WTC11 (cell line): ENCODE measurements around the gene XKR3. TPM values are rescaled to one million over a fixed set of nuclear protein-coding genes. Genes with fewer than 3 reads are reported as not detected.

Experiments used
- ATAC-seq: fragments of 200-7000 bp; cut with Tn5 transposase; 2 replicates; pipeline ENCODE4 v1.10.0; 2021; ENCODE audit warnings: mild to moderate bottlenecking, moderate library complexity
- CTCF ChIA-PET: fragments of 300-600 bp; sonication (Branson Sonifier 250); formaldehyde crosslinking; loops from one replicate; lab custom pipeline; 2021; ENCODE audit warnings: antibody characterized with exemption; lab: Charles Lee
- POLR2A ChIA-PET: fragments of 350-600 bp; sonication (Branson Sonifier 250); formaldehyde crosslinking; loops from one replicate; lab custom pipeline; 2021; ENCODE audit warnings: antibody characterized with exemption; lab: Charles Lee
- DNase-seq: peaks from one replicate; pipeline ENCODE4 v3.0.0; 2021; ENCODE audit warnings: low spot score
- H3K27ac Mint-ChIP-seq: 2 replicates; pipeline ENCODE4 v1.8.0; 2021; ENCODE audit warnings: mixed read lengths
- H3K27me3 Mint-ChIP-seq: 2 replicates; pipeline ENCODE4 v1.8.0; 2021; ENCODE audit warnings: low read depth, mild to moderate bottlenecking, moderate library complexity, mixed read lengths
- H3K36me3 Mint-ChIP-seq: 2 replicates; pipeline ENCODE4 v1.8.0; 2021; ENCODE audit warnings: mixed read lengths
- H3K4me1 Mint-ChIP-seq: 2 replicates; pipeline ENCODE4 v1.8.0; 2022; ENCODE audit warnings: mixed read lengths
- H3K4me3 Mint-ChIP-seq: 2 replicates; pipeline ENCODE4 v1.8.0; 2021; ENCODE audit warnings: mild to moderate bottlenecking, moderate library complexity, mixed read lengths
- H3K9me3 Mint-ChIP-seq: 2 replicates; pipeline ENCODE4 v1.8.0; 2021; ENCODE audit warnings: mixed read lengths
- CREB1 ChIP-seq: sonication (generic); formaldehyde crosslinking; IDR thresholded peaks from 2 replicates; pipeline ENCODE4 v1.8.0; 2023; ENCODE audit warnings: mild to moderate bottlenecking, missing genetic modification reagents
- E2F4 ChIP-seq: sonication (generic); formaldehyde crosslinking; IDR thresholded peaks from 2 replicates; pipeline ENCODE4 v1.8.1; 2022; ENCODE audit warnings: low read depth, mild to moderate bottlenecking, moderate library complexity, missing genetic modification reagents, borderline replicate concordance
- ETV6 ChIP-seq: sonication (generic); formaldehyde crosslinking; IDR thresholded peaks from 2 replicates; pipeline ENCODE4 v1.8.1; 2022; ENCODE audit warnings: mild to moderate bottlenecking, missing genetic modification reagents
- IRF2 ChIP-seq: sonication (generic); formaldehyde crosslinking; IDR thresholded peaks from 2 replicates; pipeline ENCODE4 v1.8.0; 2022; ENCODE audit warnings: low read depth, missing genetic modification reagents, borderline replicate concordance
- KAT7 ChIP-seq: sonication (generic); formaldehyde crosslinking; IDR thresholded peaks from 2 replicates; pipeline ENCODE4 v1.8.1; 2023; ENCODE audit warnings: missing genetic modification reagents, mild to moderate bottlenecking, borderline replicate concordance
- MLX ChIP-seq: sonication (generic); formaldehyde crosslinking; IDR thresholded peaks from 2 replicates; pipeline ENCODE4 v1.8.1; 2023; ENCODE audit warnings: mild to moderate bottlenecking, missing genetic modification reagents, moderate library complexity
- MXD4 ChIP-seq: fragments of 250-450 bp; sonication (Bioruptor Pico); IDR thresholded peaks from 2 replicates; pipeline ENCODE4 v1.8.0; 2021; ENCODE audit warnings: mild to moderate bottlenecking, moderate library complexity, borderline replicate concordance
- NFATC4 ChIP-seq: fragments of 250-450 bp; sonication (Bioruptor Pico); IDR thresholded peaks from 2 replicates; pipeline ENCODE4 v1.9.0; 2021; ENCODE audit warnings: mild to moderate bottlenecking
- PREB ChIP-seq: sonication (generic); formaldehyde crosslinking; IDR thresholded peaks from 2 replicates; pipeline ENCODE4 v1.8.1; 2022; ENCODE audit warnings: mild to moderate bottlenecking, missing genetic modification reagents, moderate library complexity, borderline replicate concordance
- SP1 ChIP-seq: sonication (generic); formaldehyde crosslinking; conservative IDR thresholded peaks from 2 replicates; pipeline ENCODE4 v1.8.1; 2022; ENCODE audit warnings: missing genetic modification reagents
- TEAD1 ChIP-seq: sonication (generic); formaldehyde crosslinking; IDR thresholded peaks from 2 replicates; pipeline ENCODE4 v1.8.0; 2022; ENCODE audit warnings: mild to moderate bottlenecking, missing genetic modification reagents
- TEAD4 ChIP-seq: sonication (generic); formaldehyde crosslinking; IDR thresholded peaks from 2 replicates; pipeline ENCODE4 v1.8.0; 2022; ENCODE audit warnings: mild to moderate bottlenecking, missing genetic modification reagents
- ZNF138 ChIP-seq: sonication (generic); formaldehyde crosslinking; conservative IDR thresholded peaks from 2 replicates; pipeline ENCODE4 v1.8.1; 2022; ENCODE audit warnings: mild to moderate bottlenecking, moderate library complexity, missing genetic modification reagents
- ZNF396 ChIP-seq: fragments of 250-450 bp; sonication (Bioruptor Pico); IDR thresholded peaks from 2 replicates; pipeline ENCODE4 v1.8.0; 2021; ENCODE audit warnings: mild to moderate bottlenecking, moderate library complexity, borderline replicate concordance
- ZNF671 ChIP-seq: fragments of 250-450 bp; sonication (Bioruptor Pico); IDR thresholded peaks from 2 replicates; pipeline ENCODE4 v1.8.0; 2021; ENCODE audit warnings: mild to moderate bottlenecking
- total RNA-seq: library from RNA; stranded (reverse); gene quantifications from 3 replicates; pipeline ENCODE4 v1.2.3, GENCODE V29; 2021
- TF ChIP-seq, protein P1 (sequence below): sonication (generic); formaldehyde crosslinking; IDR thresholded peaks from 2 replicates; pipeline ENCODE4 v1.8.0; 2022; ENCODE audit warnings: mild to moderate bottlenecking, missing genetic modification reagents
- TF ChIP-seq, protein P2 (sequence below): sonication (generic); formaldehyde crosslinking; IDR thresholded peaks from 2 replicates; pipeline ENCODE4 v1.8.0; 2023; ENCODE audit warnings: missing genetic modification reagents
- TF ChIP-seq, protein P3 (sequence below): sonication (generic); formaldehyde crosslinking; IDR thresholded peaks from 2 replicates; pipeline ENCODE4 v1.8.0; 2023; ENCODE audit warnings: mild to moderate bottlenecking, missing genetic modification reagents
- TF ChIP-seq, protein P4 (sequence below): fragments of 200-600 bp; IDR thresholded peaks from 2 replicates; pipeline ENCODE4 v1.8.0; 2022; ENCODE audit warnings: antibody characterized with exemption

The XKR3 gene
- total RNA-seq, 1 experiment from 2014 or later = not detected

DNA sequence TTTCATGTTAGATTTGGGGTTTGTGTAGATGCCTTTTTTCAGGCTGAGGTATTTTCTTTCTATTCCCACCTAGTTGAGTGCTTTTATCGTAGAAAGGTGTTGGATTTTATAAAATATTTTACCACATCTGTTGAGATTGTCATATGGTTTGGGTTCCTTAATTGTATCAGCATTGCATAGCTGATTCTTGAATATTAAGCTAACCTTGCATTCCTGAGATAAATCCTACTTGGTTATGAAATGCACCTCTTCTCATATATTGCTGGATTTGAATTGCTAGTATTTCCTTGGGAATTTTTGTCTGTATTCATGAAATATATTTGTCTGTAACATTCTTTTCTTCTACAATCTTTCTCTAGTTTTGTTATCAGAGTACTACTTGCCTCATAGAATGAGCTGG, 10.1 kb downstream of the XKR3 start (continued):
- TF ChIP-seq, protein P1, sequence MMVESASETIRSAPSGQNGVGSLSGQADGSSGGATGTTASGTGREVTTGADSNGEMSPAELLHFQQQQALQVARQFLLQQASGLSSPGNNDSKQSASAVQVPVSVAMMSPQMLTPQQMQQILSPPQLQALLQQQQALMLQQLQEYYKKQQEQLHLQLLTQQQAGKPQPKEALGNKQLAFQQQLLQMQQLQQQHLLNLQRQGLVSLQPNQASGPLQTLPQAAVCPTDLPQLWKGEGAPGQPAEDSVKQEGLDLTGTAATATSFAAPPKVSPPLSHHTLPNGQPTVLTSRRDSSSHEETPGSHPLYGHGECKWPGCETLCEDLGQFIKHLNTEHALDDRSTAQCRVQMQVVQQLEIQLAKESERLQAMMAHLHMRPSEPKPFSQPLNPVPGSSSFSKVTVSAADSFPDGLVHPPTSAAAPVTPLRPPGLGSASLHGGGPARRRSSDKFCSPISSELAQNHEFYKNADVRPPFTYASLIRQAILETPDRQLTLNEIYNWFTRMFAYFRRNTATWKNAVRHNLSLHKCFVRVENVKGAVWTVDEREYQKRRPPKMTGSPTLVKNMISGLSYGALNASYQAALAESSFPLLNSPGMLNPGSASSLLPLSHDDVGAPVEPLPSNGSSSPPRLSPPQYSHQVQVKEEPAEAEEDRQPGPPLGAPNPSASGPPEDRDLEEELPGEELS (CRISPR knock-in tag) = no peak
- TF ChIP-seq MLX (CRISPR knock-in tag) = no peak
- TF ChIP-seq SP1 = no peak

DNA sequence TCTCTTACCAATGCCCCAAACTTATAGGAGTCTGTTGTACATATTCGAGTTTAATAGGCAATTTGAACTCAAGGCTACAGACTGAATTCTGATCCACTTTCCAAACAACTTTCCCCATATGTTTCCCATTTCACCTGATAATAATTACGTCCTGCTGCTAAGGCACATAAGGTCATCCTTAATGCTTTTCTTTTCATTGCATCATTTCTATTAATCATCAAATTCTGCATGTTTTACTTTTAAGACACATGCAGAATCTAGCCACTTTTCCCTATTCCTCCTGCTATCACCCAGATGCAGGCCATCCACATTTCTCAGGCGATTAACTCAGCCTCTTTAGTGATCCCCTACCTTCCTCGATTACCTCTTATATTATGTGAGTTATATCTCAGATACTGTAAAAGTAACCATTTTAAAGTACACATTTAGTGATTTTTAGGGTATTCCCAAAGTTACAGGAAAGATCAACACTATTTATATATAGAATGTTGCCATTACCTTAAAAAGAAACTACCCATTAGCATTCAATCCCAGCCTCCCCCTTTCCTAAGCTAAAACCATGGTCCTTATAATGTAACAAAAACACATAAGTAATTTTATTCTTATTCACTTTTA, 14.9 kb downstream of the XKR3 start:
- no peak for ATAC-seq
- H3K4me3 Mint-ChIP-seq = no peak overlapping the region
- peaks cover 14% of the 10 kb centered on the region for H3K4me1 Mint-ChIP-seq
- H3K27ac Mint-ChIP-seq = no peak overlapping the region
- ChIA-PET CTCF (no interaction called here), POLR2A (no interaction called here)
- peaks cover 65% of the 10 kb centered on the region for H3K9me3 Mint-ChIP-seq
- TF ChIP-seq TEAD4 (no peak), MLX (CRISPR knock-in tag) (no peak), CREB1 (CRISPR knock-in tag) (no peak), PREB (CRISPR knock-in tag) (no peak), IRF2 (no peak), KAT7 (CRISPR knock-in tag) (no peak), ETV6 (CRISPR knock-in tag) (no peak), ZNF396 (no peak), ZNF671 (CRISPR knock-in tag) (no peak), ZNF138 (CRISPR knock-in tag) (no peak)
- TF ChIP-seq, protein P2, sequence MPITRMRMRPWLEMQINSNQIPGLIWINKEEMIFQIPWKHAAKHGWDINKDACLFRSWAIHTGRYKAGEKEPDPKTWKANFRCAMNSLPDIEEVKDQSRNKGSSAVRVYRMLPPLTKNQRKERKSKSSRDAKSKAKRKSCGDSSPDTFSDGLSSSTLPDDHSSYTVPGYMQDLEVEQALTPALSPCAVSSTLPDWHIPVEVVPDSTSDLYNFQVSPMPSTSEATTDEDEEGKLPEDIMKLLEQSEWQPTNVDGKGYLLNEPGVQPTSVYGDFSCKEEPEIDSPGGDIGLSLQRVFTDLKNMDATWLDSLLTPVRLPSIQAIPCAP (CRISPR knock-in tag) = no peak
- TF ChIP-seq, protein P3, sequence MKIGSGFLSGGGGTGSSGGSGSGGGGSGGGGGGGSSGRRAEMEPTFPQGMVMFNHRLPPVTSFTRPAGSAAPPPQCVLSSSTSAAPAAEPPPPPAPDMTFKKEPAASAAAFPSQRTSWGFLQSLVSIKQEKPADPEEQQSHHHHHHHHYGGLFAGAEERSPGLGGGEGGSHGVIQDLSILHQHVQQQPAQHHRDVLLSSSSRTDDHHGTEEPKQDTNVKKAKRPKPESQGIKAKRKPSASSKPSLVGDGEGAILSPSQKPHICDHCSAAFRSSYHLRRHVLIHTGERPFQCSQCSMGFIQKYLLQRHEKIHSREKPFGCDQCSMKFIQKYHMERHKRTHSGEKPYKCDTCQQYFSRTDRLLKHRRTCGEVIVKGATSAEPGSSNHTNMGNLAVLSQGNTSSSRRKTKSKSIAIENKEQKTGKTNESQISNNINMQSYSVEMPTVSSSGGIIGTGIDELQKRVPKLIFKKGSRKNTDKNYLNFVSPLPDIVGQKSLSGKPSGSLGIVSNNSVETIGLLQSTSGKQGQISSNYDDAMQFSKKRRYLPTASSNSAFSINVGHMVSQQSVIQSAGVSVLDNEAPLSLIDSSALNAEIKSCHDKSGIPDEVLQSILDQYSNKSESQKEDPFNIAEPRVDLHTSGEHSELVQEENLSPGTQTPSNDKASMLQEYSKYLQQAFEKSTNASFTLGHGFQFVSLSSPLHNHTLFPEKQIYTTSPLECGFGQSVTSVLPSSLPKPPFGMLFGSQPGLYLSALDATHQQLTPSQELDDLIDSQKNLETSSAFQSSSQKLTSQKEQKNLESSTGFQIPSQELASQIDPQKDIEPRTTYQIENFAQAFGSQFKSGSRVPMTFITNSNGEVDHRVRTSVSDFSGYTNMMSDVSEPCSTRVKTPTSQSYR (CRISPR knock-in tag) = no peak
- H3K36me3 Mint-ChIP-seq = peaks cover 18% of the 10 kb centered on the region
- H3K27me3 Mint-ChIP-seq = no peaks in the 10 kb centered on the region; the same call in 1 of the 2 replicates
- no peak for DNase-seq

DNA sequence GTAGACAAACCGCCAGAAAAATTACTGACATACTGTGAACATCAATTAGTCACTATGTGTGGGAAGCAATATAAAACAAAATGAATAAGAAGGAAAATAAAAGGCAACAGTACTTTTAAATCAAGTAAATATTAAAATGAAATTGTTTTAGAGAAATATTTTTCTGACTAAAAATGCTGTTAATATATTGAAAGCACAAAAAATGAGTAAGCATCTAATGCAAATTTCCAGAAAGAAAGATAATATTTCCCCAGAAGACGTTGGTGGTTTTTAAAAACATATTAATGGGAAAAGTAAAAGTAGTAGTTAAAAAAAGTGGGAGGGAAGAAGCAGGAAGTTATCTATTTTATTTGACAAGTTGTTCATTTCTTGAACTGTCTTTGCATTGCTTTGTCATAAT, 16.5 kb downstream of the XKR3 start:
- H3K9me3 Mint-ChIP-seq = peaks cover 62% of the 10 kb centered on the region
- ATAC-seq = no peak
- TF ChIP-seq, protein P4, sequence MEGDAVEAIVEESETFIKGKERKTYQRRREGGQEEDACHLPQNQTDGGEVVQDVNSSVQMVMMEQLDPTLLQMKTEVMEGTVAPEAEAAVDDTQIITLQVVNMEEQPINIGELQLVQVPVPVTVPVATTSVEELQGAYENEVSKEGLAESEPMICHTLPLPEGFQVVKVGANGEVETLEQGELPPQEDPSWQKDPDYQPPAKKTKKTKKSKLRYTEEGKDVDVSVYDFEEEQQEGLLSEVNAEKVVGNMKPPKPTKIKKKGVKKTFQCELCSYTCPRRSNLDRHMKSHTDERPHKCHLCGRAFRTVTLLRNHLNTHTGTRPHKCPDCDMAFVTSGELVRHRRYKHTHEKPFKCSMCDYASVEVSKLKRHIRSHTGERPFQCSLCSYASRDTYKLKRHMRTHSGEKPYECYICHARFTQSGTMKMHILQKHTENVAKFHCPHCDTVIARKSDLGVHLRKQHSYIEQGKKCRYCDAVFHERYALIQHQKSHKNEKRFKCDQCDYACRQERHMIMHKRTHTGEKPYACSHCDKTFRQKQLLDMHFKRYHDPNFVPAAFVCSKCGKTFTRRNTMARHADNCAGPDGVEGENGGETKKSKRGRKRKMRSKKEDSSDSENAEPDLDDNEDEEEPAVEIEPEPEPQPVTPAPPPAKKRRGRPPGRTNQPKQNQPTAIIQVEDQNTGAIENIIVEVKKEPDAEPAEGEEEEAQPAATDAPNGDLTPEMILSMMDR = no peak
- TF ChIP-seq MLX (CRISPR knock-in tag) (no peak), E2F4 (CRISPR knock-in tag) (no peak), MXD4 (CRISPR knock-in tag) (no peak), TEAD1 (no peak), NFATC4 (CRISPR knock-in tag) (no peak)

More for the DNA sequence above, 16.5 kb downstream of the XKR3 start:
- Mint-ChIP-seq H3K27ac (no peak overlapping the region), H3K4me1 (peaks cover 14% of the 10 kb centered on the region), H3K27me3 (no peaks in the 10 kb centered on the region; the same call in 1 of the 2 replicates), H3K36me3 (peaks cover 10% of the 10 kb centered on the region), H3K4me3 (no peak overlapping the region)
- POLR2A ChIA-PET = no interaction called here
- no peak for DNase-seq
- CTCF ChIA-PET = no interaction called here
